Stimulated activated CD4-positive, alpha-beta T cell treated with anti-CD3 and anti-CD28 coated beads, Interleukin-1b, Interleukin-23, amount 100 ng/mL, for 4 hours (primary cell): ENCODE results near the gene MGRN1.

Experiments used
- DNase-seq, 2 donors: peaks; one replicate each; pipeline ENCODE4 v3.0.0-alpha.2; 2020; ENCODE audit warnings: low read depth in 2 of 2

MGRN1 gene

DNA sequence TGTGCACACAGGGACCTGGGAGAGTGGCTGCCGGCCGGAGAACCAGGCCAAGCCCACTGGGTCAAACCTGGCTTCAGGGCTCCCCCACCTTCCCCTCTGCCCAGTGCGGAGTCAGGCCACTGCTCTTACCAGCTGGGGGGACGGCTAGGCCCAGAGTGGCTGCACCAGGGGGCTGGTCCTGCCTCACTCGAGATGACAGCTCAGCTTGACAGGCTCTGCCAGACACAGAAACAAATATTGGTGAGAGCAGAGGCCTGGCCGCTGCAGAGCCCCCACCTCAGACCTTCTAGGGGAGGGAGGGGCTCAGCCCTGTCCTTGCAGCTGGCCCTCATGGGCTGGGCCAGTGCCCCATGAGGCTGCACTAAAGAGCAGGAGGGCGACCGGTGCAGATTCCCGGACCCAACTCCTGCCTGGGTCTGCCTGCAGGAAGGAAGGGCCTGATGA is 73.2 kb downstream of the MGRN1 start:
- no peak for DNase-seq

DNA sequence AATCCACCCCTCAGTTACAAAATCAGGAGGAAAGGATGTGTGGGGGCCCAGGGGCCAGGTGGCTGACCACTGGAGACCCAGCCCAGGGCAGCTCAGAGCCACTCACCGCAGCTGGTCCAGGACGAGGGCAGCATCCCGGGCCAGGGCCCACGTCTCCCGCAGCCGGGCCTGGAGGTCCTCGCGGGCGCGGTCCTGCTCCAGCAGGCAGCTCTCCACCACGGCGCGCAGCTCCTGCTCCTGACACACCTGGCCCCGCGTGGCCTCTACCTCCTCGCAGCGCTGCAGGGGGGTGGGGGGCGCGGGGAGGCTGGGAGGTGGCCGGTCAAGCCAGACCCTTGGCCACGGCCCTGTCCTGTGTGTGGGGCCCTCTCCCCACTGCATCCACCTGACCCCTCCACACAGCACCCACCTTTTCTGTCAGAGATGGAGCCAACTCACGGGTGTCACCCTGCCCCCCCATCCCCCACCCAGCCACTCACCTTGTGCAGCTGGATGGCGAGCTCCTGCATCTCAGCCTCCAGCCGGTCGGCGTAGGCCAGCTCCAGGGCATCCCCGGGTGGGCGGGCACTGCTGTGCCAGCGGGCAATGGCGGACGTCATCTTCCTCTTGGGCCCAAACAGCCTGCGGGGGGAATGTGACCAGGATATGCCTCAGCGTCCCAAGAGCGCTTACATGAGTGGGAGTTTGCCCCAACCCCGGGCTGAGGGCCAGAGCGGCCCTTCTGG is 73.9 kb downstream of the MGRN1 start:
- DNase-seq = no peak

DNA sequence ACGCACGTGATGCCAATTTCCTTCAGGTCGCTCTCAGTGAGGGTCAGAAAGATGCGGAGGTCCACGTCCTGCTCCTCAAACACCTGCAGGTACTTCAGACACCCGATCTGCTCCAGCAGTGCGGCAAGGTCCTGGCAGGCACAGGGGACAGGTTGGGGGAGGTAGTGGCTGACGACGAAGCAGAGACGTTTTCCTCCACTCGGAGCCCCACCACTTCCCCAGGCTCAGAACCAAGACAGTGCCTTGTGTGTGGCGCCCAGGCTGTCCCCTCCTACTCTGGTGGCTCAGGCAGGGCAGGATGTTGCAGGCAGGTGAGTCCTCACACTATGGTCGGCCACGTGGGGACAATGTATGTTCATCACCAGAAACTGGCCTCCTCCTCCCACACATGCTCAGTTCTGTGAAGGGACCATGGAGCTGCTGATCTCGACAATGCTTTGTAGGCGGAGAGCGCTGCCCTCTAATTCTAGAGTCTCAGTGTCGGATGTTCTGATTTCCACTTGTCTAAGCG is 74.5 kb downstream of the MGRN1 start:
- DNase-seq = no peak

DNA sequence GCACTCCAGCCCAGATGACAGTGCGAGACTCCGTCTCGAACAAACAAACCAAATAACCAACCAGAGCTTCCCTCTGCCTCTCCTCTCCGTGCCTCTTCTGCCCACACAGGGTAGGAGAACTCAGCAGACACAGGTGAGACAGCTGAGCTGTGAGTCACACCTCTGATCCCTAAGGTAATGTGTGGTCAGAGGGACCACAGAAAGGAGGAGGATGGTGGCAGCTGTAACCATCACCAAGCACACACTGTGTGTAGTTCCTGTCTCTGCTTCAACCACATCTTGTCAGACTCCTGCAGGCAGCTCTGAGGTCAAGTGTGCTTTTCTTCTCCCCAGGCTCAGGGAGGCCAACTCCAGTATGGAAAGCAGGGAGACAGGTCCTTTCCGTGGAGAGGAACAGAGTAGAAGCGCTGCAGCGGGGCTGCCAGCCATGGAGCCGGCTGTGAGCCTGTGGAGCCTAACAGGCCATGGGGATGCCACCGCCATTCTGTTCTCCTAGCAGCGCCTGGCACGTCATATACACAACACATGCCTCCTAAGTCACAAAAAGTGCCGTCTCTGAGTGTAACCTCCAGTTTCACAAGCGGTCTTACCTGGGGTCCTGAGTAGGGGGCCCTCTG is 75.9 kb downstream of the MGRN1 start:
- DNase-seq = peak in 1 of 2 donors; percentile 18

DNA sequence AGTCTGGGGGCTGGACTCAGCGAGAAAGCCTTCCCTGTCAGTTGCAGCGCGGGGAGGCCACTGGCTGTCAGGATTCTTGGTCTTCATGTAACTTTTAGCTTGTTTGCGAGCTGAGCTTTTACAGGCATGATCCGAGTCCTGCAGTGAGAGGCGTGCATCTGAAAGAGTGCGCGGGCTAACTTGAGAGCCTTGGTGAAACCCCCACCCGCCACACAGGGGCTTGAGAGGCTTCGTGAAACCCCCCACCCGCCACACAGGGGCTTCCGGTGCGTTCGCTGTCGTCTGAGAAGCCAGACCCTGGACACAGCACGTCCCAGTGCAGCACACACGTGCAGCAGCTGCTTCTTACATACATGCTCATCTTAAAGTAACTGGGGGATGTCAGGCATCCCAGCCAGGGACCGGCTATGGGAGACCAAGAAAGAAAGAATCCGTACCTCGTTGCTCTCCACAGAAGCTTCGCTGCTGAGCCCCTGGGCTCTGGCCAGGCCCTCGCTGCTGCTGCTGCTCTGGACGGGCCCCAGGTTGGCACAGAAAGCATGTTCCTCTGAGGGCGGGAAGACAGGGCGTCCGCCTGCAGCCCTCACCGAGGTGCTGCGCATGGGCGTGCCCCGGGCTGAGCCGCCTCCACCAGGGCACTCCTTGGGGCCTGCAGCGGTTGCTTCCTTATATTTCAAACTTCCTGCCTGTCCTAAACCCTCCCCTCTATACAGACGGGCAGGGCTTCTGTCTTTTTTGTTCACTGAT is 76.5 kb downstream of the MGRN1 start:
- no peak for DNase-seq

DNA sequence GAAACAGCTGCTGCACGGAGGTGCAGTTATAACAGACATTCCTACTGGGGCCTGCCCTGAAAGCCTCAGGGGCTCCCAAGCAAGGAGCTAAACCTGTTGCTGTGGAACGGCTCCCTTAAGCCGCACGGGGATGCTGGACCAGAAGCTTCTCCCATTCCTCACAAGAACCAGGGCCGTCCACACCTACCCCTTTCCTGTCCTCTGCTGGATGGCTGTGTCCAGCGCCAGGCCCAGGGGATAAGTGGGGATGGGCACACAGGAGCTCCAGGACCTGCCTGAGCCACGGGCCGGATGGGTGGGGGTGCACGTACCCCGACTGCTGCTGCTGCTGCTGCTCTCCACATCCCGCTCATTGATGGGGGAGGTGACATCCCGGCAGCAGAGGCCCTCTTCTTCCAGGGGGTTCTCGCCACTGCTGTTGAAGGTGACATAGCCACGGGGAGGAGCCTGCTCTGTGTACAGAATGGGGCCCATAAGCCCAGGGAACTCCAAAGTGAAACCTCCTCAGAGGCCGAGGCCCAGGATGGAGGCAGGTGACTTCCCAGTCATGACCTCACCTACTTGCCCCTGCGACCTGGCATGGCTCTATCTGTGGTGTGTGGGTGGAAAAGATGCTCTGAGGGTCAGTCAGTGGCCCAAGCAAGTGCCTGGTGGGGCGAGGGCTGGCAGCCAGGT is 77.3 kb downstream of the MGRN1 start:
- DNase-seq = no peak

DNA sequence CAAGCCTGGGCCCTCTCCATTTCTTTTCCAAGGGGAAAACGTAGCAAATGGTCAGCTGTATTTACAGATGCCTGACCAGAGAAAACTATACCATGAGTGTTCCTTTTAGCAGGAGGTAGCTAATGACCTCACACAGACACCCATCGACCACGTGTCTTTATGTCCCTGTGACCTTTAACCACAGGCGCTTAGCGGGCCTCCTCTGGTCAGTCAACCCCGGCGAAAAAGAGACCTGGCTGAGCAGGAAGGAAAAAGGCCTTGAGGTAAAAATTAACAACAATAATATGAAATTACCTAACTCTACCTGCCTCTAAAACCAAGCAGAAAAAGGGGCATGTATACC is 77.8 kb downstream of the MGRN1 start:
- DNase-seq = no peak

DNA sequence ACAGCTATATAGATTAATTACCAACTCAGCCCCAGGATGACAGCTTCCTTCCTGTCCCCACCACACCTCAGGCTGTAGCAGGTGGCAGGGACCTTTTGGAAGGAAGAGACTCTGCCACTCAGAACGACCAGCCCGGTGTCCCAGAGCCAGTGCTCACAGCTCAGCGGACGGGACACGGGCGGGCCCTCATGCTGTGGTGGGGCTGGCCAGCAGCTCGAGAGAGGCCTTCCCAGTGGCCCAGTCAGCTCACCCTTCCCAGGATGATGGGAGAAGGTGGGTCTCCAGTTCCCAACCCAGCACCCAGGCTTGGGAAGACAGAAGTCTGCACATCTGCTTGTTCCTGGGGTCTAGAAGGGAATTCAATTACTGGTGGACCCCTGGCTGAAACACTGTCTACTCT is 79.3 kb downstream of the MGRN1 start:
- DNase-seq = no peak

DNA sequence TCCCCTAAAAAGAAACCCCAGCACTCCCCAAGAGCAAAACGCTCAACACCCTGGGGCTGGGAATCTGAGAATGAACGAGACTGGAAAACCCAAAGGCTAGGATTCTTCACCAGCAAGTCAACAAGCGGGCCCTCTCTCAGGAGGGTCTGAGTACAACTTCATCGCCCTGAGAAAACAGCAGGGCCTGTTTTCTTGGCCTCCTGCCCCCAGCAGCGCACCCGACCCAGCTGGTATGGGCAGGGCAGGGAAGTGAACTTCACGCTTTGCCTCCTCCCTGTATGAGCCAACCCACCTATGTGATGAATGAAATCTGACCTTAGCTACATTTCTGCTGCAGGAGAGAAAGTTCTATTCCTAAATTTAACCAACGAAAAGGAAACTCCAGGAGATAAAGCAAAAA is 79.9 kb downstream of the MGRN1 start:
- no peak for DNase-seq

DNA sequence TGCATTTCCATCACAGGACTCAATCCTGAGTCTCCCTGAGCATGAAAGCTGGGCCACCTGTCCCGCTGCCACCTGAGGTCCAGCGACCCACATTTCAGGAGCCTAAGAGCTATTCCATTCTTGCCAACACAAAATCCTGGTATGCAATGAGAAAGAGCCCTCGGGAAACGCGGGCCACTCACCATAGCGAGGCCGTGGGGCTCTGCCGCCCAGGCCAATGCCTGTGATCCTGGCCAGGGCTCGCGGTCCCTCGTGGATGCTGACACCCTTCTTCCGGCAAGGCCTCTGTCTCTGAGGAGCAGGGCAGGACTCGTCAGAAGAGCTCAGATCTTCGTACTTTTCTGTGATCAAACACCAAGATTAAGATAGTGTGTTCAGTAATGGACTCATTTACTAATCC is 80.3 kb downstream of the MGRN1 start:
- DNase-seq = no peak

DNA sequence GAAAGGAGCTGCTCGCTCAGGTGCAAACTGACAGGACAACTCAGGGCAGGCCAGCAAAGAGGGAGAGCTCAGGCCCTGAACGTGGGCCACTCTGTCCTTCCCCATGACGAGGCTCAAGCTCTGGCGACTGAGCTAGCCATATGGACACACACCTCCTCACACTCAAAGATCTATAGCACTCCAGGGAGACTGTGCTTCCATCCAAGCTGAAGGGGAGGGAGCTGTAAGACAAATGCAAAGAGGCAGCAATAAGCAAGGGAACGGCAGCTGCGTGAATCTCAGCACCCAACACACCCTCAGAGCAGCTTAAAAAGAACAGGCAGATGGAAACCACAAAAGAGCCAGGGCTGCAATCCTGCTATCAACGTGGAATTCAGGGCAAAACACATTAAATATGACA is 82.2 kb downstream of the MGRN1 start:
- DNase-seq = no peak

DNA sequence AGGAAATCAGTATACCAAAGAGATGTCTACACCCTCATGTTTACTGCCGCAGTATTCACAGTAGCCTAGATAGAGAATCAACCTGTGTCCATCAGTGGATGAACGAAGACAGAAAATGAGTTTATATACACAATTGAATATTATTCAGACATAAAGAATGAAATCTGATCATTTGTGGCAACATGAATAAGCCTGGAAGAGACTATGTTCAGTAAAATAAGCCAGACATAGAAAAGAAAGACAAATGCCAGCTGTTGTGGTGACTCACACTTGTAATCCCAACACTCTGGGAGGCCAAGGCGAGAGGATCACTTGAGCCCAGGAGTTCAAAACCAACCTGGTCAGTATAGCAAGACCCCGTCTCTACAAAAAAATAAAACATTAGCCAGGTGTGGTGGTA is 84.9 kb downstream of the MGRN1 start:
- no peak for DNase-seq

DNA sequence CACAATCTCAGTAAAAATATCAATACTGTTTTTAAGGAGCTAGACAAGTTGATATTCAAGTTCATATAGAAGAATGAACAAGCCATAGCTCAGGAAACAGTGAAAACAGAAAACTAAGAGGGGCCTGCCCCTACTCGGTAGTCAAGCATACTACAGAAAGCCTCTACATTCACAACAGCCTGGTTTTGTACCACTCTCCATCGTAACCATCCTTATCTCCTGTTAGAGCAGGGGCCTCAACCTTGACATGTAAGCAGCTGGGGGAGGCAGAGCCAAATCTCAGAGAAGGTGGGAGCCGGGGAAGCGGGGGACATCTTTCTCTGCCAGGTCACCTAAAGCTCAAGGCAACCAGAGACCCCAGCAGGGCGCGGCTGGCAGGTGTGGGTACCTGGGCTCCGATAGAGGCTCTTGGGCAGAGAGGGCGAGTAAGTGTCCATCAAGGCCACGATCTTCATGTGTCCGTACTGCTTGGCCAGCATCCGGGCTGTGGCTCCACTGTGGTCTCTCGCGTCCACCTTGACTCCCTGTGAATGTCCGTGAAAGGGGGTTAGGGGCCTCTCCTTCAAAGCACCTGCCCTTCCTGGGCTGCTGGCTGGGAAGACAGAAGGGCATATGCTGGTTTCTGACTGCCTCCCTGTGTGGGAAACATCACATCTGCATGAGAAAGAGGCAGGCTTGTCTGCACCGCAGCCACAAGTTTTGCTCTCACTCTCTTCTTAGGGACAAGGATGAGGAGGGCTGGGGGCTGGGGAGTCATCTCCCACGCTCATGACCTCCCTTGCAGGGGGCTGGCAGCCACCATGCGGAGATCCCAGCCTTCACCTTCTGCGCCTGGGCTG is 89.3 kb downstream of the MGRN1 start:
- no peak for DNase-seq

DNA sequence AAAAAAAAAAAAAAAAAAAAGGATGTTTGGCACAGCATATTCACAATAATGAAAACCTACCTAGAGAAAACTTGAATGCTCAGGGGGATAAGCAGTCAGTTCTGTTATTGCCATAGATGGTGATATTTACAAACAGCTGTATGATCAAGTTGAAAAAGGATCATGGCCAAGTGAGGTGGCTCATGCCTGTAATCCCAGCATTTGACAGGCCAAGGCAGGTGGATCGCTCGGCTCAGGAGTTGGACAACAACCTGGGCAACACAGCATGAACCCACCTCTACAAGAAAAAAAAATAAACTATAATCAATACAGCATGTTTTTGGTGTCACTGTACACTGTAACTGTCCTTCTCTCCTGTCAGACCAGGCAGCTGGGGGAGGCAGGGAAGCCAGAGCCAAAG is 90.4 kb downstream of the MGRN1 start:
- DNase-seq = no peak

DNA sequence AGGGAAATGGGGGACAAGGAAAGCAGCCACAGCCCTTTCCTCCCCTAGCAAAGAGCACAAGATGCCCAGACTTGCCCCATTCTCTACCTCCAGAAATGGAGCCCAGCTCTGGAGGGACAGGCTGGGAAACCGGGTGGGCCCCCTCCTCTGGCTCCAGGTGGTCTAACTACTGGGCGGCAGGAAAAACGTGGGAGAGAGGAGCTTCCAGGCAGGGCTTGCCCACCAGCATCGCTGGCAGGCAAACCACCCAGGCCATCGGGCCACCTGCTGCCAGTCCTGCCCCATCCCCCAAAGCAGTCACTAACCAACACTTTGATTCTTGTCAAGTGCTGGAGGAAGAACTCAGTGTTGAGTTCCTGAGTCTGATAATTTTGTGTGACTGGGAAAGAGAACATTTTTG is 93.8 kb downstream of the MGRN1 start:
- DNase-seq = no peak

DNA sequence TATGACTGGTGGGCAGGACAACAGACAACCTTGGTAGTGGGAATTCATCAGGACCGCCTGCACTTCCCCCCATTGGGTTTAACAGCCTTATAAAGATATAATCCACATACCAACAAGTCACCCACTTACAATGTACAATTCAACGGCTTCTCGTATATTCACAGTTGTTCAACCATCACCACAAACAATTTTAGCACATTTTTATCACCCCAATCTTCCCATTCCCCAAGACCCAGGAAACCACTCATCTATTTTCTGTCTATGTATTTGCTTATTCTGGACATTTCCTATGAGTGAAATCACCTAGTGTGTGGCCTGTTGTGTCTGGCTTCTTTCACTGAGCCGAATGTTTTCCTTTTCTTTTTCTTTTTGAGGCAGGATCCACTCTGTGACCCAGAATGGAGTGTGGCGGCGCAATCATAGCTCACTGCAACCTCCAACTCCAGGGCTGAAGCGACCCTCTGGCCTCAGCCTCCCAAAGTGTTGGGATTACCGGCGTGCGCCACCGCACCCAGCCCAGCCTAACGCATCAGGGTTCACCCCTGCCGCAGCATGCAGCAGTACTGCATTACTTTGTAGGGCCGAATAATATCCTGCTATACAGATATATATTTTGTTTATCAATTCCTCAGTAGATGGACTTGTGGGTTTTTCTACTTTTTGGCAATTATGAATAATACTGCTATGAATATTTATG is 98.6 kb downstream of the MGRN1 start:
- no peak for DNase-seq

DNA sequence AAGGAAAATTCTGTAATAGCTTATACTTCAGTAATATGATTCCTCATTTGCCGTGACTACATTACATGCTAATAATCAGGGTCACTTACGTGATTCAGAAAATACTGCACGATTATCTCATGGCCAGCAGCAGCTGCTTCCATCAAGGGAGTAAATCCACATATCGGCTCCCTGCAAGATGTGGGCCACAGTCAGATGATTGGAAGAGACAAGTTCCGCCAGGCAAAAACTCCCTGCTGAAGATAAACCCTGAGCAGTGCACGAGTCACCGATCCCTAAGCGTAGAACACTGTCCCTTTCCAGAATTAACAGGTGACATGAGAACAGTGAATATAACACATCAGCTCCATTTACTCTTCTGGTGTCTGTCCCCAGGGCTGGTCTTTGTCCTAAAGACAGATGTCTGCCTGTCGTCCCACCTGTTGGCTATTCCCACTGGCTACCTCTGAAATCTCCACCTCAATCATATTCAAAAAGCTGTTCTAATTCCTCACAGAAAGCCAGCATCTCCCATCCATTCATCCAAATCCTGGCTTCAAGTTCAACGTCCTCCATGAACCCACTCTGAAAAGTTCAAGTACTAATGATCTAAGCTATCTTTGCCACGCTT is 100.1 kb downstream of the MGRN1 start:
- DNase-seq = no peak

DNA sequence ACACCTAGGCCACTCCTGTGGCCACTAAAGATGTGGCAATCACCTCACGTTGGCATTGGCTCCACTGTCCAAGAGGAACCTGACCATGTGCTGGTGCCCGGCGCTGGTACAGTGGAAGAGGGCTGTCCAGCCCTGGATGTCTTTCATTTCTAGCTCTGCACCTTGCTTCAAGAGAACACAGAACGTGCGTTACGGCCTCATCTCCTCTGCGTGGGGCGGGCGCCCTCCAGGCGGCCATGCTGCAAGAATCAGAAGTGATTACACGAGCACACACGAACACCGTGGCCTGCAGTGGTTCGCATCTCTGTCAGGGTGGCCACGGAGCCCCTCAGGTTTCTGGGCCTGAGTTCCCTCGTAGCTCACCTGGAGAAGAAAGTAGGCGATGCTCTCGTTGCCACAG is 102.0 kb downstream of the MGRN1 start:
- no peak for DNase-seq

DNA sequence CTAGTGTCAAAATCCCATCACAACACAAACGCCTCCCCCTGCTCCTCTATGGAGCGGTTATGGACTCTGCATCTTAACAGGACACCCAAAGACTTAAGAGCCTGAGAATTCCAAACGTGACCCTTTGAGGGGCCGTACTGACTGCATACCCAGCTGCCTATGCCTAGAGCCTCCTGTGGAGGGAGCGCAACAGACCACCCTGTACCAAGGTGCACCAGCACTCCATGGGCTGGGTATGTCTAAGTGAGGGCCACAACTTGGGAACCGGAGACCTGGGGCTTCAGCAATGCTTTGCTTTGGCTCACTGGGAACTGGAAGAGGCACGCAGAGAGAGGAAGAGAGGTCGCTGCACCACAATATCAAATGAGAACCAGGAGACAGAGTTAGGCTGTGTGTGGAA is 104.0 kb downstream of the MGRN1 start:
- no peak for DNase-seq

DNA sequence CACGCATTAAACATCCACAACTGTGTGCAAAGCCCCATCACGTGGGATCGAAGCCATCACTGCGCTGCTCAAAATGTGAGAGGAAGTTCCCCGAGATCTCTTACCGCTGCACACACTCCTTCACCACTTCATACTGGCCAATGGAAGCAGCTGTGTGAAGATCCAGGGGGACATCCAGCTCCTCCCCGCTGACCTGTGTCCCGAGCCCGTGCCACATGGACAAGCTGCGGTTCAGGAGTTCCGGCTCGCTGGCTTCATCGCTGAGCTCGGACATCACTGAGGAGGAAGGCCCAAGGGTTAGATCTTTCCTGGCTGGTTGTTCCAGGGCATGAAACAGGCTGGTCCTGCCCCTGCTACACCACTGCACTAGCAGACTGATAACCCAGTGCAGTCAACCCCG is 105.2 kb downstream of the MGRN1 start:
- no peak for DNase-seq
